ACHN (cell line): ENCODE results near the gene ADAMTSL2.

Experiments
- DNase-seq: peaks from one replicate; pipeline ENCODE4 v3.0.0-alpha.2; 2015
- in situ Hi-C: cut with HindIII; loops from 2 replicates; pipeline ENCODE4 v1.10.0; 2017; ENCODE audit warnings: low sequenced_read_pairs, low pct_ligation_motif_present, low pct_unique_long_range_greater_than_20kb

ADAMTSL2 gene

GRCh38 chr9:133514460-133515239, 19.9 kb upstream of the ADAMTSL2 start:
- no peak for DNase-seq

GRCh38 chr9:133515240-133515610, 19.3 kb upstream of the ADAMTSL2 start:
- in situ Hi-C loops = no loop called here
- no peak for DNase-seq

More at GRCh38 chr9:133514460-133515239, 19.9 kb upstream of the ADAMTSL2 start:
- in situ Hi-C loops = no loop called here

- no peak for DNase-seq
- in situ Hi-C loops = no loop called here
Measured at GRCh38 chr9:133515615-133516255, 18.8 kb upstream of the ADAMTSL2 start.

- in situ Hi-C loops = no loop called here
- DNase-seq = no peak
Measured at GRCh38 chr9:133516256-133516960, 18.1 kb upstream of the ADAMTSL2 start.

- in situ Hi-C loops = no loop called here
- no peak for DNase-seq
Measured at GRCh38 chr9:133516961-133517350, 17.5 kb upstream of the ADAMTSL2 start.

- DNase-seq = no peak
- in situ Hi-C loops = no loop called here
Measured at GRCh38 chr9:133517711-133518110, 16.8 kb upstream of the ADAMTSL2 start.

- DNase-seq = no peak
- in situ Hi-C loops = no loop called here
Measured at GRCh38 chr9:133518200-133518599, 16.3 kb upstream of the ADAMTSL2 start.

GRCh38 chr9:133518706-133519449, 15.6 kb upstream of the ADAMTSL2 start:
- in situ Hi-C loops = no loop called here
- DNase-seq = no peak

- DNase-seq = no peak
- in situ Hi-C loops = no loop called here
Measured at GRCh38 chr9:133519693-133520092, 14.8 kb upstream of the ADAMTSL2 start.

GRCh38 chr9:133520121-133520835, 14.2 kb upstream of the ADAMTSL2 start:
- in situ Hi-C loops = no loop called here

GRCh38 chr9:133521122-133522072, 13.1 kb upstream of the ADAMTSL2 start:
- in situ Hi-C loops = no loop called here
- DNase-seq = no peak

More at GRCh38 chr9:133520121-133520835, 14.2 kb upstream of the ADAMTSL2 start:
- DNase-seq = no peak

- DNase-seq = no peak
- in situ Hi-C loops = no loop called here
Measured at GRCh38 chr9:133522073-133522910, 12.2 kb upstream of the ADAMTSL2 start.

- in situ Hi-C loops = no loop called here
- no peak for DNase-seq
Measured at GRCh38 chr9:133523106-133523505, 11.4 kb upstream of the ADAMTSL2 start.

GRCh38 chr9:133524146-133524545, 10.4 kb upstream of the ADAMTSL2 start:
- in situ Hi-C loops = no loop called here
- DNase-seq = no peak

- in situ Hi-C loops = no loop called here
- DNase-seq = no peak
Measured at GRCh38 chr9:133524679-133525228, 9.8 kb upstream of the ADAMTSL2 start, which contains the start of gene MYMK. TSS of gene MYMK (minus strand) at chr9:133524959. CDS start at chr9:133524844, 115 bp downstream.

- DNase-seq = no peak
- in situ Hi-C loops = no loop called here
Measured at GRCh38 chr9:133525677-133526076, 8.8 kb upstream of the ADAMTSL2 start.
